RWPE1 (cell line): ENCODE data around the gene CCL1.

Experiments used
- CTCF ChIA-PET: fragments of 350-600 bp; sonication (Branson Sonifier 250); formaldehyde crosslinking; extraction: SDS; loops from one replicate; lab custom pipeline; 2021; lab: Yijun Ruan, JAX
- POLR2A ChIA-PET: fragments of 400-600 bp; formaldehyde crosslinking; extraction: SDS; loops from one replicate; lab custom pipeline; 2020; ENCODE audit warnings: antibody characterized with exemption; ENCODE audit not compliant: low non-redundant PET; lab: Yijun Ruan, JAX
- DNase-seq: peaks from one replicate; pipeline ENCODE4 v3.0.0; 2012; ENCODE audit warnings: low spot score
- H3K27ac ChIP-seq: fragments of 450-650 bp; 2 replicates; pipeline ENCODE4 v1.5.1; 2017
- TF ChIP-seq, protein P1 (sequence below): fragments of 450-650 bp; conservative IDR thresholded peaks from 2 replicates; pipeline ENCODE4 v1.5.1; 2017; ENCODE audit warnings: low read depth, mild to moderate bottlenecking

The CCL1 gene

DNA sequence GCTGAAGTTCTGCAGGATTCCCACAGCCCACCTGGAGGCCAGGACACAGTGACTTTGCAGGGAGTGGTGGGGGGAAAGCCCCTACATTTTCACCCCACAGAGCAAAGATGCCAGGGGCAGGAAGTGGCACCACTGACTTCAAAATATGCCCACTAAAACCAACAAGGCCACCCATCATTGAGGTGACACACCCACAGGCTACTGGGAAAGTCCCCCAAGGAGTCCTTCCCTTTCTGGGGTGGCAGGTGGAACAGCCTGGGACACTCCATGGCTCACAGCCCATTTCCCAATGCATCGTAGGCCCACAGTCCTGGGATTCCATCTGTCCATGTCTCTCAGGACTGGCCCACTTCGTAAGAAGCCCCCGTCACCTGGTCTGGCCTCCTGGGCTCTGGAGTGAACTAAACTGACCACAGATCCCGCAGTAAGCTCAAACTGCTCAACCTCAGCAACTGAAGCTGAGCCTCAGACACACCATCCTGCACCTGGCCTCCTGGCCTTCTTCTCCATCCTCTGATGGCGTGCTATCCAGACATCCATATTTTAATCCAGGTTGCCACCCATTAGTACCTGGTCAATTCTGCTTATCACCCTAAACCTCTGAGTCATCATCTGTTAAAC lies 7.5 kb upstream of the CCL1 start:
- H3K27ac ChIP-seq: no peak overlapping the region
- POLR2A ChIA-PET: no interaction called here
- TF ChIP-seq, protein P1, sequence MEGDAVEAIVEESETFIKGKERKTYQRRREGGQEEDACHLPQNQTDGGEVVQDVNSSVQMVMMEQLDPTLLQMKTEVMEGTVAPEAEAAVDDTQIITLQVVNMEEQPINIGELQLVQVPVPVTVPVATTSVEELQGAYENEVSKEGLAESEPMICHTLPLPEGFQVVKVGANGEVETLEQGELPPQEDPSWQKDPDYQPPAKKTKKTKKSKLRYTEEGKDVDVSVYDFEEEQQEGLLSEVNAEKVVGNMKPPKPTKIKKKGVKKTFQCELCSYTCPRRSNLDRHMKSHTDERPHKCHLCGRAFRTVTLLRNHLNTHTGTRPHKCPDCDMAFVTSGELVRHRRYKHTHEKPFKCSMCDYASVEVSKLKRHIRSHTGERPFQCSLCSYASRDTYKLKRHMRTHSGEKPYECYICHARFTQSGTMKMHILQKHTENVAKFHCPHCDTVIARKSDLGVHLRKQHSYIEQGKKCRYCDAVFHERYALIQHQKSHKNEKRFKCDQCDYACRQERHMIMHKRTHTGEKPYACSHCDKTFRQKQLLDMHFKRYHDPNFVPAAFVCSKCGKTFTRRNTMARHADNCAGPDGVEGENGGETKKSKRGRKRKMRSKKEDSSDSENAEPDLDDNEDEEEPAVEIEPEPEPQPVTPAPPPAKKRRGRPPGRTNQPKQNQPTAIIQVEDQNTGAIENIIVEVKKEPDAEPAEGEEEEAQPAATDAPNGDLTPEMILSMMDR: no peak
- CTCF ChIA-PET: interaction anchor here (0.7 to 2.9 kb wide), 2 partner anchors 9 to 170 kb away, joined by 3 to 10 read pairs; no protein-coding TSS in a partner anchor
- DNase-seq: no peak

DNA sequence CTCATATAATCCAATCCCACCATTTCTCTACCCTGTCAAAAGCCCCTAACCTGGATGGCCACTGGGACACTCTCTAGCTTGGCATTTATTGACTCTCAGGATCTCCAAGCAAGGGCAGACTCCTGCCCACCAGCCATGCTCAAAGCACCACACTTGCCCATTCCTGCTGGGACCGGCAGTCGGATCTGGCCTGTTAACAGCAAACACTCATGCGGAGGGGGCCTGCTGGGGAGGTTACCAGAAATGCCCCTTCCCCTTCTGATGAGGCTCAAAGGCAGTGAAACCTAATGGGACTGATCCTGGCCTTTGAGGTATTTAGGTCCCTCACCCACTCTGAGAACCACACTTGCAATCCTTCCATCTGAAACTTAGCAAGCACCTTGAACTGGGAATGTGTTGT lies 6.5 kb upstream of the CCL1 start:
- CTCF ChIA-PET: interaction anchor here (0.6 kb wide), 1 partner anchor 52 kb away, joined by 4 read pairs; no protein-coding TSS in a partner anchor
- TF ChIP-seq, protein P1: no peak
- DNase-seq: no peak
- POLR2A ChIA-PET: no interaction called here
- H3K27ac ChIP-seq: no peak overlapping the region

DNA sequence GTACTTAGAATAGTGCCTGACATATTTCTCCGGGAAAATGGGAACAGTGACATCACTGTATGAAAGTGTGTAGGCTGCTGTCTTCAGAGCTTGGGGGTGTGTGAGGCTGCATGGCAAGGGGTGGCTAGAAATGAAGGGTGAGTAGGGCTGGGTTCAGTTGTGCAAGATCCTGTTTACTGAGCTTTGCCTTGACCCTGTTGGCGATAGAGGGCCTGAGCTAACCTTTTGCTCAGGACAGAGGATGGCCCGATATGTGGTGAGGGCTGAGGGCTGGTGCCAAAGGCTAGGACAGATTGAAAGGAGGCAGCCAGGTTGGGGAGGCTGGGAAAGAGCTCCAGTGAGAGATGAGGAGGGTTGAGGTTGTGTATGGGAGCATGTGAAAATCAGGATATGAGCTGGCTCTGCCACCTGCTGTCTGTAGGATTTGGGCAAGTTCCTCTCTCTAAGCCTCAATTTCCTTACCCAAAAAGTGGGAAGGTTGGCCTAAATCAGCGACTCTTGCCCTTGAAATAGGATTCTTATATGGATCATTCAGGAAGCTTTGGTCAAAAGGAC lies 6.0 kb upstream of the CCL1 start:
- TF ChIP-seq, protein P1: no peak
- CTCF ChIA-PET: interaction anchor here (0.6 kb wide), 1 partner anchor 52 kb away, joined by 4 read pairs; no protein-coding TSS in a partner anchor
- H3K27ac ChIP-seq: no peak overlapping the region
- POLR2A ChIA-PET: no interaction called here
- DNase-seq: no peak

DNA sequence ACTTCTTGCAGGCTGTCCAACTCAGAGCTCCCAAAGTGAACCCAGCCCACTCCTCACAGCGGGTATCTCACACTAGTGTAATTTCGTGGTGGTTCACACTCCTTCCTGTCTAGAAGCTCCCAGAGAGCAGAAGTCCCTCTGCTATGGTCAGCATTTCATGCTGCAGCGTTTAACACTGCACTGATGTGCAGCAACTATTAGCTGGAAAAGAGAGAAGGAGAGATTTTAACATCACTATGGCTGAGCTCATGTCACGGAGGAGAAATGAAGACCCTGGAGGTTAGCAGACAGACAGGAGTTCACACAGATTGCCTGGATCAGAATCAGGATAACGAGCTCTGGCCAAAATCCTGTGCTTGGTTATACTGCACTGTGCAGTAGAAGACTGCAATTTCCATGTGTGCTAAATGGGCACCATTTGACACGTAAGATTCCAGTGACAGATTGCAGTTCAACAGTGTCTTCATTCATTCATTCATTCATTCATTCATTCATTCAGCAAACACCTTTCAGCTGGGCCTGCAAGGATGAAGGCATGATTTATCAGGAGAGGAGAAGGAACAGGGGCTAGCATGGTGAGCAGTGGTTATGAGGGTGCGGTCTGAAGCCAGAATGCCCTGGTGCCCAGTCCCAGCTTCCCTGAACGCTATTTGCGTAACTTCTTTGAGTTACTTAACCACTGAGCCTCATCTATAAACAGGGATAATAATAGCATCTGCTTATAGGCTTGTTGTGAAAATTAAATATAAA lies 5.3 kb upstream of the CCL1 start:
- POLR2A ChIA-PET: no interaction called here
- H3K27ac ChIP-seq: no peak overlapping the region
- CTCF ChIA-PET: no interaction called here
- TF ChIP-seq, protein P1: no peak
- no peak for DNase-seq

DNA sequence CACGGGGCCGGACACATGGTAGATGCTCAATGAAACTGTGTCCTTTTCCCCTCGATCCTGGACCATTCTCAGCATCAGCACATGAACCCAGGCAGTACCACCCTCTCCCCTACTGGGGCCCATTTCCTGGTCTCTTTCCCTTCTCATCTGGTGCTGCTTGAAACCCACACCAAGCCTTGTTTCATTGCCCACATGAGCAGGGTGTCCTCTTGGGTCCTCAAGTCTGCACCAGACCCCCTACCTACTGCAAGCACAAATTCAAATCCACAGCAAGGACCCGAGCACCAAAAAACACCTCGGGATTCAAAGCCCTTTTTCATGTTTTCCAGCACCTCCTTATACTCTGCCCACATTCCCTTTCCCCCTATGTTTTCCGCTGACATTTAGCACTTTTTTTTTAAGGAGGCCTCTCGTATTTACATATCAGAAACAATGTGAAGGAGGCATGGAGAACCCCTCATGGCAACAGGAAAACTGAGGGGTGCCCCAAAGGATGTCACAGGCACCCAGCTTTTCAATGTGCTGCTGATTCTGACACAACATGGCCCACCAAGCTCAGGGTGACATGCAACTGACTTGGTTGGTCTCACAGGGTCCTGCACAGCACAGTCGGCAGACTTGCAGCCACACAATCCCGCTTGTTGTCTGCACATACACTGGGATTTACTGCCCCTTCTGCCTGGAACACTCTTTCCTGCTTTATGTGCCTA lies 4.6 kb upstream of the CCL1 start:
- DNase-seq: no peak
- TF ChIP-seq, protein P1: no peak
- H3K27ac ChIP-seq: no peak overlapping the region
- ChIA-PET CTCF (no interaction called here), POLR2A (no interaction called here)

DNA sequence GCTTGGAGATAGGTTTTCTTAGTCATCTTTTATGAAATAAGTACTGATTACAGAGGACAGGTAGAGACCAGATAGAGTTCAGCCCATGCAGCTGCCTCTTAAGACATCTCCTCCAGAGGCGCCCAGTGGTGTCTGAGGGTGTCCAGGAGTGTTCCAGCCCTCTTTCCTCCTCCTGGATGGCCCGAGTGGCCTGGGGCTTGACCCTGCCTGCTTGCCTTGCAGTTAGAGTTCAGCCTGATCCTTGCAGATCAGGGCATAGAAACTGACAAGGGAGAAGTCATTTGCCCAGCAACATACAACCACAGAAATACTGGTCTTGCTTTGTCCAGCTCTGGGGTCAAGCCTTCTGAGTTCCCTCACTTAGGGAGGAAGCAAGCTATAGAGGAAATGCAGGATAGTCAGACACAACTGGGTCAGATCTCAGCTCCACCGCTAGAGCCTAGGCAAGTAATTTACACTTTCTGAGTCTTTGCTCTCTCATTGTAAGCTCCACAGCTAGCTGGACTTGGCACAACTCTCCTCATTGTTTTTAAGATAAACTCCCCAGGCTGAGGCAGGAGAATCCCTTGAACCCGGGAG lies 3.6 kb upstream of the CCL1 start:
- POLR2A ChIA-PET: no interaction called here
- TF ChIP-seq, protein P1: no peak
- no peak for DNase-seq
- CTCF ChIA-PET: no interaction called here
- H3K27ac ChIP-seq: no peak overlapping the region
